Globus pallidus (tissue), 1 donor: ENCODE data around the gene KLHL29.

Source experiments
- DNase-seq: peaks from one replicate; pipeline ENCODE4 v3.0.0-alpha.2; 2015; ENCODE audit warnings: low spot score

Gene KLHL29

GRCh38 chr2:23684395-23685176, 299.6 kb downstream of the KLHL29 start:
- no peak for DNase-seq

- DNase-seq = no peak
Observed at GRCh38 chr2:23685181-23685580, 300.2 kb downstream of the KLHL29 start.

- DNase-seq = no peak
Observed at GRCh38 chr2:23685706-23686105, 300.7 kb downstream of the KLHL29 start.

GRCh38 chr2:23686405-23687029, 301.5 kb downstream of the KLHL29 start:
- DNase-seq = no peak

- DNase-seq = no peak
Observed at GRCh38 chr2:23687214-23687613, 302.2 kb downstream of the KLHL29 start.

- DNase-seq = no peak
Observed at GRCh38 chr2:23687713-23688112, 302.7 kb downstream of the KLHL29 start.

- DNase-seq = no peak
Observed at GRCh38 chr2:23688486-23689130, 303.6 kb downstream of the KLHL29 start.

GRCh38 chr2:23689131-23689700, 304.2 kb downstream of the KLHL29 start:
- no peak for DNase-seq

GRCh38 chr2:23689891-23690290, 304.9 kb downstream of the KLHL29 start:
- no peak for DNase-seq

- DNase-seq = no peak
Observed at GRCh38 chr2:23690421-23691105, 305.6 kb downstream of the KLHL29 start.

- no peak for DNase-seq
Observed at GRCh38 chr2:23691106-23691470, 306.1 kb downstream of the KLHL29 start.

- no peak for DNase-seq
Observed at GRCh38 chr2:23691565-23691964, 306.6 kb downstream of the KLHL29 start.

- DNase-seq = no peak
Observed at GRCh38 chr2:23692263-23692662, 307.3 kb downstream of the KLHL29 start.

- no peak for DNase-seq
Observed at GRCh38 chr2:23692851-23693605, 308.0 kb downstream of the KLHL29 start.

GRCh38 chr2:23693606-23693951, 308.6 kb downstream of the KLHL29 start:
- no peak for DNase-seq

- DNase-seq = no peak
Observed at GRCh38 chr2:23694058-23695045, 309.4 kb downstream of the KLHL29 start.

GRCh38 chr2:23695214-23695889, 310.4 kb downstream of the KLHL29 start:
- DNase-seq = no peak

- DNase-seq = no peak
Observed at GRCh38 chr2:23695890-23696751, 311.1 kb downstream of the KLHL29 start.

GRCh38 chr2:23696752-23697045, 311.7 kb downstream of the KLHL29 start:
- DNase-seq = no peak
